HG03039 (cell line): ENCODE results near the gene HAND1.

Experiments
- ATAC-seq: cut with Tn5 transposase; IDR thresholded peaks from one replicate; pipeline ENCODE4 v1.9.1; 2021; ENCODE audit warnings: mild to moderate bottlenecking, moderate library complexity; ENCODE audit not compliant: unreplicated experiment

The HAND1 gene

GRCh38 chr5:154479944-154480750 lies 2.1 kb upstream of the HAND1 start:
- no peak for ATAC-seq

GRCh38 chr5:154479160-154479943 lies 1.3 kb upstream of the HAND1 start:
- no peak for ATAC-seq

GRCh38 chr5:154478752-154479159 lies 729 bp upstream of the HAND1 start:
- no peak for ATAC-seq

GRCh38 chr5:154477382-154478223 lies 424 bp downstream of the HAND1 start:
- no peak for ATAC-seq

- ATAC-seq, result no peak
These were observed 1.4 kb downstream of the HAND1 start for GRCh38 chr5:154476354-154477205.

- ATAC-seq, result no peak
These were observed 2.3 kb downstream of the HAND1 start for GRCh38 chr5:154475591-154476353.

- no peak for ATAC-seq
These were observed 3.4 kb downstream of the HAND1 start for GRCh38 chr5:154474396-154475334.

GRCh38 chr5:154473581-154474283 lies 4.3 kb downstream of the HAND1 start:
- no peak for ATAC-seq

- ATAC-seq, result no peak
These were observed 5.0 kb downstream of the HAND1 start for GRCh38 chr5:154472871-154473580.

- no peak for ATAC-seq
These were observed 6.8 kb downstream of the HAND1 start for GRCh38 chr5:154470947-154471870.

GRCh38 chr5:154470137-154470536 lies 7.9 kb downstream of the HAND1 start:
- no peak for ATAC-seq

- peak; percentile 85 for ATAC-seq
These were observed 10.2 kb downstream of the HAND1 start for GRCh38 chr5:154467655-154468354.

- ATAC-seq, result no peak
These were observed 11.4 kb downstream of the HAND1 start for GRCh38 chr5:154466671-154467070.

GRCh38 chr5:154466147-154466546 lies 11.9 kb downstream of the HAND1 start:
- ATAC-seq, result no peak

GRCh38 chr5:154465169-154465568 lies 12.9 kb downstream of the HAND1 start:
- ATAC-seq, result no peak

GRCh38 chr5:154464438-154464837 lies 13.6 kb downstream of the HAND1 start:
- ATAC-seq, result no peak
